Neuronal stem cell (in vitro differentiated cells): ENCODE results near the gene SEMA3G.

Experiments
- DNase-seq: peaks from one replicate; pipeline ENCODE4 v3.0.0-alpha.2; 2013; ENCODE audit warnings: low spot score
- H2AFZ ChIP-seq: one replicate; pipeline ENCODE4 v1.6.1; 2013; ENCODE audit warnings: mild to moderate bottlenecking, low read length, inconsistent platforms
- H2AK5ac ChIP-seq: 2 replicates; pipeline ENCODE4 v1.6.1; 2013; ENCODE audit warnings: low read depth, mild to moderate bottlenecking, inconsistent platforms, low read length, moderate library complexity, mixed read lengths
- H2BK120ac ChIP-seq: 2 replicates; pipeline ENCODE4 v1.6.1; 2013; ENCODE audit warnings: low read depth, mild to moderate bottlenecking, inconsistent platforms, low read length, moderate library complexity, mixed read lengths
- H2BK12ac ChIP-seq: one replicate; pipeline ENCODE4 v1.6.1; 2013; ENCODE audit warnings: low read length, inconsistent platforms
- H2BK15ac ChIP-seq: 2 replicates; pipeline ENCODE4 v1.6.1; 2013; ENCODE audit warnings: mild to moderate bottlenecking, low read length, inconsistent platforms, mixed read lengths
- H2BK5ac ChIP-seq: one replicate; pipeline ENCODE4 v1.6.1; 2013; ENCODE audit warnings: inconsistent platforms, mild to moderate bottlenecking, low read length, moderate library complexity
- H3K14ac ChIP-seq: one replicate; pipeline ENCODE4 v1.6.1; 2013; ENCODE audit warnings: low read length, inconsistent platforms
- H3K18ac ChIP-seq: 2 replicates; pipeline ENCODE4 v1.6.1; 2013; ENCODE audit warnings: low read length, inconsistent platforms
- H3K23ac ChIP-seq: 2 replicates; pipeline ENCODE4 v1.6.1; 2013; ENCODE audit warnings: low read depth, mild to moderate bottlenecking, mixed read lengths, low read length, inconsistent platforms; ENCODE audit not compliant: poor library complexity
- H3K27ac ChIP-seq: replicated peaks from 3 replicates; pipeline ENCODE4 v1.5.1; 2013; ENCODE audit warnings: low read length, inconsistent platforms
- H3K27me3 ChIP-seq, 3 experiments: 2 replicates each; pipeline ENCODE4 v1.6.1; 2013; ENCODE audit warnings: low read length in 3 of 3, mild to moderate bottlenecking in 2 of 3, inconsistent platforms in 1 of 3, low read depth in 1 of 3, mixed read lengths in 1 of 3, moderate library complexity in 1 of 3; ENCODE audit not compliant: control insufficient read depth in 3 of 3, insufficient read depth in 3 of 3
- H3K36me3 ChIP-seq, 2 donors: replicated peaks in 1 of 2; 2 replicates each; pipeline ENCODE4 v1.6.1; 2013; ENCODE audit warnings: low read length in 2 of 2; ENCODE audit not compliant: control insufficient read depth in 2 of 2, insufficient read depth in 2 of 2
- H3K4ac ChIP-seq: 2 replicates; pipeline ENCODE4 v1.6.1; 2013; ENCODE audit warnings: inconsistent platforms, mild to moderate bottlenecking, low read length, moderate library complexity
- H3K4me1 ChIP-seq, 2 donors: 1 replicate in 1 of 2; 2 replicates in 1 of 2; pipeline ENCODE4 v1.6.1; 2013; ENCODE audit warnings: low read length in 2 of 2, low read depth in 1 of 2; ENCODE audit not compliant: control insufficient read depth in 2 of 2, insufficient read depth in 1 of 2
- H3K4me2 ChIP-seq: one replicate; pipeline ENCODE4 v1.6.1; 2013; ENCODE audit warnings: mild to moderate bottlenecking, low read length, inconsistent platforms; ENCODE audit not compliant: insufficient read depth, poor library complexity, severe bottlenecking
- H3K4me3 ChIP-seq, 2 donors: 2 replicates each; pipeline ENCODE4 v1.5.1; 2013; ENCODE audit warnings: low read length in 2 of 2, mild to moderate bottlenecking in 2 of 2, inconsistent platforms in 1 of 2, moderate library complexity in 1 of 2
- H3K79me1 ChIP-seq: one replicate; pipeline ENCODE4 v1.6.1; 2013; ENCODE audit warnings: low read depth, mild to moderate bottlenecking, inconsistent platforms, low read length, moderate library complexity
- H3K9ac ChIP-seq: one replicate; pipeline ENCODE4 v1.6.1; 2013; ENCODE audit warnings: mild to moderate bottlenecking, low read depth, low read length, inconsistent platforms; ENCODE audit not compliant: poor library complexity
- H3K9me3 ChIP-seq, 2 donors: replicated peaks in 1 of 2; 2 replicates each; pipeline versions ENCODE3 to v1.6.1; 2013; ENCODE audit warnings: low read length in 2 of 2, mild to moderate bottlenecking in 2 of 2, inconsistent platforms in 1 of 2, low read depth in 1 of 2, mixed read lengths in 1 of 2, moderate library complexity in 1 of 2; ENCODE audit not compliant: control insufficient read depth in 2 of 2, insufficient read depth in 1 of 2
- H4K8ac ChIP-seq: one replicate; pipeline ENCODE4 v1.6.1; 2013; ENCODE audit warnings: low read depth, mild to moderate bottlenecking, inconsistent platforms, low read length, moderate library complexity
- H4K91ac ChIP-seq: one replicate; pipeline ENCODE4 v1.6.1; 2013; ENCODE audit warnings: low read length, low read depth, mild to moderate bottlenecking, inconsistent platforms; ENCODE audit not compliant: poor library complexity
- WGBS, 2 donors: extraction: QIAGEN DNeasy Blood & Tissue Kit; methylation state at CpG; one replicate each; pipeline ENCODE4 v1.1.7; 2013; ENCODE audit warnings: missing lambda C conversion rate in 2 of 2, mixed read lengths in 1 of 2; ENCODE audit not compliant: insufficient read length in 2 of 2, insufficient replicate concordance in 1 of 2; ENCODE audit errors: extremely low coverage in 2 of 2; 5-methylcytosine and 5-hydroxymethylcytosine counted together

Gene SEMA3G

DNA sequence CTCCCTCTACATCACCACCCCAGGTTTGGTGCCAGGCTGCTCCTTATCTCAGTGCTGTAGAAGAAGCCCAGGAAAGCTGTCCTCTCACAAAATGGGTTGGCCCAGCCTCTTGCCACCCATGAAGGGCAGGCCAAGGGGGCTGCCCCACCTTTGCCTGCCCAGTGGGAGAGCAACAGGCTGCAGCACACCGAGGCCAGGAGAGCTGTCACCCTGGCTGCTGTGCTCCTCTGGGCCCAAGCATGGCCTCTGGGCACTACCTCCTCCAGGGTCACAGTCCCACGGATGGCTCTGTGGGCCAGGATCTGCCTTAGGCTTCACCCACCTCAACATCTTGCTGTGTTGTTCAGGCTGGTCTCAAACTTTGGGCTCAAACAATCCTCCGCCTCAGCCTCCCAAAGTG lies 43.8 kb upstream of the SEMA3G start:
- Histone ChIP-seq H3K4me2 (no peak overlapping the region), H3K4ac (no peak overlapping the region), H2AFZ (no peak overlapping the region), H3K4me3 (no peak overlapping the region), H3K9ac (no peak overlapping the region), H3K4me1 (peaks cover 5 to 10% of the 10 kb centered on the region in 2 donors), H2BK120ac (no peak overlapping the region), H3K36me3 (peaks cover 73 to 97% of the 10 kb centered on the region in 2 donors), H3K79me1 (peaks cover 1% of the 10 kb centered on the region), H2AK5ac (no peak overlapping the region), H3K14ac (no peak overlapping the region), H3K9me3 (no peaks in the 10 kb centered on the region), H3K27ac (no peak overlapping the region), H2BK12ac (no peak overlapping the region), H2BK15ac (no peak overlapping the region), H2BK5ac (peak overlapping the region; percentile 55), H3K27me3 (no peaks in the 10 kb centered on the region), H4K91ac (no peak overlapping the region), H3K18ac (no peak overlapping the region), H3K23ac (peak overlapping the region; percentile 25), H4K8ac (no peak overlapping the region)
- no peak for DNase-seq
- no CpG with 5 or more reads among the region's 3 CpGs for WGBS, 2 donors

DNA sequence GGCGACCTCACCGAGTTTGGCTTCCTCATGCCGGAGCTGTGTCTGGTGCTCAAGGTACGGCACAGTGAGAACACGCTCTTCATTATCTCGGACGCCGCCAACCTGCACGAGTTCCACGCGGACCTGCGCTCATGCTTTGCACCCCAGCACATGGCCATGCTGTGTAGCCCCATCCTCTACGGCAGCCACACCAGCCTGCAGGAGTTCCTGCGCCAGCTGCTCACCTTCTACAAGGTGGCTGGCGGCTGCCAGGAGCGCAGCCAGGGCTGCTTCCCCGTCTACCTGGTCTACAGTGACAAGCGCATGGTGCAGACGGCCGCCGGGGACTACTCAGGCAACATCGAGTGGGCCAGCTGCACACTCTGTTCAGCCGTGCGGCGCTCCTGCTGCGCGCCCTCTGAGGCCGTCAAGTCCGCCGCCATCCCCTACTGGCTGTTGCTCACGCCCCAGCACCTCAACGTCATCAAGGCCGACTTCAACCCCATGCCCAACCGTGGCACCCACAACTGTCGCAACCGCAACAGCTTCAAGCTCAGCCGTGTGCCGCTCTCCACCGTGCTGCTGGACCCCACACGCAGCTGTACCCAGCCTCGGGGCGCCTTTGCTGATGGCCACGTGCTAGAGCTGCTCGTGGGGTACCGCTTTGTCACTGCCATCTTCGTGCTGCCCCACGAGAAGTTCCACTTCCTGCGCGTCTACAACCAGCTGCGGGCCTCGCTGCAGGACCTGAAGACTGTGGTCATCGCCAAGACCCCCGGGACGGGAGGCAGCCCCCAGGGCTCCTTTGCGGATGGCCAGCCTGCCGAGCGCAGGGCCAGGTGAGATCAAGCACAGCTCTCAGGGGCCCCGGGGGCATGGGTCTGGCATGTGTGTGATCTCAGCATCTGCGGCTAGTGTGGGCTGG lies 43.1 kb upstream of the SEMA3G start:
- peak overlapping the region; percentile 41 for H2BK12ac ChIP-seq
- H2AK5ac ChIP-seq, result no peak overlapping the region
- no peaks in the 10 kb centered on the region for H3K27me3 ChIP-seq
- WGBS, 2 donors, result no CpG with 5 or more reads among the region's 59 CpGs
- no peak overlapping the region for H4K91ac ChIP-seq
- no peak overlapping the region for H3K23ac ChIP-seq
- H3K4me3 ChIP-seq, result no peak overlapping the region
- no peak overlapping the region for H3K14ac ChIP-seq
- no peak overlapping the region for H2BK5ac ChIP-seq
- no peak for DNase-seq
- H3K4me1 ChIP-seq, result peaks cover 10 to 17% of the 10 kb centered on the region in 2 donors
- H3K4me2 ChIP-seq, result no peak overlapping the region
- peak overlapping the region; percentile 4 for H3K9ac ChIP-seq
- H3K4ac ChIP-seq, result no peak overlapping the region
- peaks cover 1% of the 10 kb centered on the region for H3K79me1 ChIP-seq
- H3K36me3 ChIP-seq, result peaks cover 73 to 97% of the 10 kb centered on the region in 2 donors
- no peak overlapping the region for H3K18ac ChIP-seq
- no peak overlapping the region for H2AFZ ChIP-seq
- no peak overlapping the region for H2BK120ac ChIP-seq
- H3K9me3 ChIP-seq, result no peaks in the 10 kb centered on the region
- H4K8ac ChIP-seq, result peak overlapping the region; percentile 29
- H2BK15ac ChIP-seq, result no peak overlapping the region
- no peak overlapping the region for H3K27ac ChIP-seq

- no peak overlapping the region for H3K4ac ChIP-seq
Observed at GRCh38 chr3:52487050-52487787, 42.3 kb upstream of the SEMA3G start.

More at GRCh38 chr3:52487050-52487787, 42.3 kb upstream of the SEMA3G start:
- no CpG with 5 or more reads among the region's 31 CpGs for WGBS, 2 donors
- Histone ChIP-seq H3K4me3 (no peak overlapping the region), H2BK15ac (no peak overlapping the region), H3K36me3 (peaks cover 74 to 97% of the 10 kb centered on the region in 2 donors), H3K4me1 (peaks cover 4 to 18% of the 10 kb centered on the region in 2 donors), H2BK12ac (no peak overlapping the region), H3K27ac (no peak overlapping the region), H3K9ac (peak overlapping the region; percentile 21), H2AK5ac (no peak overlapping the region), H3K79me1 (peaks cover 1% of the 10 kb centered on the region), H2AFZ (no peak overlapping the region), H2BK5ac (no peak overlapping the region), H2BK120ac (no peak overlapping the region), H3K14ac (peak overlapping the region; percentile 3), H3K27me3 (no peaks in the 10 kb centered on the region), H4K91ac (no peak overlapping the region), H3K18ac (no peak overlapping the region), H3K23ac (no peak overlapping the region), H4K8ac (no peak overlapping the region), H3K4me2 (no peak overlapping the region), H3K9me3 (no peaks in the 10 kb centered on the region)
- no peak for DNase-seq
